Thoracic aorta (tissue), 2 donors: Measurements from ENCODE around the gene TSPAN5. TPM values are rescaled to one million over a fixed set of nuclear protein-coding genes. Genes with fewer than 3 reads are reported as not detected.

ENCODE experiments used
- ATAC-seq: fragments of 150-250 bp; one replicate; pipeline ENCODE4 v1.8.0; 2017; ENCODE audit warnings: low read depth; ENCODE audit not compliant: insufficient number of reproducible peaks, low FRiP score
- DNase-seq: peaks from one replicate; pipeline ENCODE4 v3.0.0-alpha.2; 2020; ENCODE audit warnings: low spot score
- H3K27ac ChIP-seq, 2 donors: fragments of 200-600 bp; sonication (generic); 1 replicate in 1 of 2; 2 replicates in 1 of 2; pipeline ENCODE4 v1.5.1; 2016; ENCODE audit warnings: mild to moderate bottlenecking in 2 of 2, moderate library complexity in 2 of 2
- H3K27me3 ChIP-seq: fragments of 200-600 bp; sonication (generic); replicated peaks from 2 replicates; pipeline ENCODE4 v1.6.0; 2016; ENCODE audit warnings: mild to moderate bottlenecking; ENCODE audit not compliant: insufficient read depth
- H3K36me3 ChIP-seq: fragments of 200-600 bp; sonication (generic); one replicate; pipeline ENCODE4 v1.5.1; 2016
- H3K4me1 ChIP-seq, 2 donors: fragments of 200-600 bp; sonication (generic); 1 replicate in 1 of 2; 2 replicates in 1 of 2; pipeline versions ENCODE4 v1.5.1 to v1.6.0; 2016; ENCODE audit warnings: low read depth in 2 of 2, mild to moderate bottlenecking in 1 of 2; ENCODE audit not compliant: control insufficient read depth in 1 of 2
- H3K4me3 ChIP-seq: fragments of 200-600 bp; sonication (generic); 2 replicates; pipeline ENCODE4 v1.5.1; 2016; ENCODE audit warnings: mild to moderate bottlenecking
- H3K9me3 ChIP-seq: fragments of 200-600 bp; sonication (generic); 2 replicates; pipeline ENCODE4 v1.5.1; 2016
- total RNA-seq, 2 donors: library from RNA; depleted of rRNA; stranded (reverse); fragments of >200 nt; gene quantifications; one replicate each; pipeline versions ENCODE4 v1.1.0 to v1.2.3, GENCODE V29; 2016
- TF ChIP-seq, protein P1 (sequence below): fragments of 200-600 bp; sonication (generic); IDR thresholded peaks from one replicate; pipeline ENCODE4 v1.5.1; 2019; ENCODE audit warnings: antibody characterized with exemption

Gene TSPAN5
- total RNA-seq, 2 donors from 2014 or later, result 7.7 to 11.4 TPM

DNA sequence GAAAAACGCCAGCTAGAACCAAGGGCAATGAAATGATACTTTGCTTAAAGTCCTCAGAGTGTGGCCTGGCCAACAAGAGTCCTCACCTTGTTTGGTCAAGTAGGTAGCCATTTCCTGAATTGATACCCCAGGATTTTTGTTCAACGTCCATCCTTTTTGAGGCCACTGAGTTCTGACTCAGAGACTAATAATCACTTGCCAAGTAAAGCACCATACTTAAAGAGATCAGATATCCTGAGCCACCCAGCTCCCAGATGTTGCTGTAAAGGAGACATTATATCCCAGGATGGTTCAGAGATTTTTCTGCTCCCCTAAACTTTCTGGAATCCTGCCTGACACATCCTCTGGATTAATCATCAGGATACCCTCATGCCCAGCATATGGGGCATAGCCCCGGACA lies 206.3 kb downstream of the TSPAN5 start:
- H3K27me3 ChIP-seq, result no peaks in the 10 kb centered on the region
- H3K9me3 ChIP-seq, result no peaks in the 10 kb centered on the region
- no peak overlapping the region for H3K4me3 ChIP-seq
- DNase-seq (no peak), ATAC-seq (no peak)
- TF ChIP-seq, protein P1, sequence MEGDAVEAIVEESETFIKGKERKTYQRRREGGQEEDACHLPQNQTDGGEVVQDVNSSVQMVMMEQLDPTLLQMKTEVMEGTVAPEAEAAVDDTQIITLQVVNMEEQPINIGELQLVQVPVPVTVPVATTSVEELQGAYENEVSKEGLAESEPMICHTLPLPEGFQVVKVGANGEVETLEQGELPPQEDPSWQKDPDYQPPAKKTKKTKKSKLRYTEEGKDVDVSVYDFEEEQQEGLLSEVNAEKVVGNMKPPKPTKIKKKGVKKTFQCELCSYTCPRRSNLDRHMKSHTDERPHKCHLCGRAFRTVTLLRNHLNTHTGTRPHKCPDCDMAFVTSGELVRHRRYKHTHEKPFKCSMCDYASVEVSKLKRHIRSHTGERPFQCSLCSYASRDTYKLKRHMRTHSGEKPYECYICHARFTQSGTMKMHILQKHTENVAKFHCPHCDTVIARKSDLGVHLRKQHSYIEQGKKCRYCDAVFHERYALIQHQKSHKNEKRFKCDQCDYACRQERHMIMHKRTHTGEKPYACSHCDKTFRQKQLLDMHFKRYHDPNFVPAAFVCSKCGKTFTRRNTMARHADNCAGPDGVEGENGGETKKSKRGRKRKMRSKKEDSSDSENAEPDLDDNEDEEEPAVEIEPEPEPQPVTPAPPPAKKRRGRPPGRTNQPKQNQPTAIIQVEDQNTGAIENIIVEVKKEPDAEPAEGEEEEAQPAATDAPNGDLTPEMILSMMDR, result no peak
- no peaks in the 10 kb centered on the region for H3K36me3 ChIP-seq
- no peak overlapping the region for H3K27ac ChIP-seq
- H3K4me1 ChIP-seq, result no peaks in the 10 kb centered on the region

- no peak overlapping the region for H3K4me3 ChIP-seq
- no peaks in the 10 kb centered on the region for H3K36me3 ChIP-seq
- no peak for ATAC-seq
- H3K4me1 ChIP-seq, result no peaks in the 10 kb centered on the region
- no peak for DNase-seq
- no peaks in the 10 kb centered on the region for H3K9me3 ChIP-seq
- H3K27ac ChIP-seq, result no peak overlapping the region
- TF ChIP-seq, protein P1, result no peak
- H3K27me3 ChIP-seq, result no peaks in the 10 kb centered on the region
Observed at GRCh38 chr4:98448908-98449307, 209.5 kb downstream of the TSPAN5 start.

DNA sequence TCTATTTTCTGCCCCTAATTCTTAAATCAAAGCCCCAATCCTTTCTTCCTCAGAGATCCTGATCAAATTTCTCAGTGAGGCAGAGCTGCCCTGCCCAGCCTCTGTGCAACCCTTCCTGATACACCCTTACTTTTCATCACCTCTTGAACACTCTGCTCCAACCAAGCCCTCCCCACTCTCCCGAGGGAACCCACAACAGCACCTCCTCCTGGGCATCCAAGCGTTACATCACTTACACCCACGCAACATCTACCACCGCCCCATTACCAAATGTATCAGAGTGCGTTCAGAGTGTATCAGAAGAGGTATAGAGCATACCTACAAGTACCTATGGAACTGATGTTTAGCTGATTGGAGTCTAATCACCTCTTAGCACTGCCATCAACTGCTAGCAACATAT lies 210.8 kb downstream of the TSPAN5 start:
- ATAC-seq (no peak), DNase-seq (no peak)
- peaks cover 6% of the 10 kb centered on the region for H3K36me3 ChIP-seq
- H3K4me3 ChIP-seq, result no peak overlapping the region
- H3K27me3 ChIP-seq, result no peaks in the 10 kb centered on the region
- H3K4me1 ChIP-seq, result no peaks in the 10 kb centered on the region
- no peaks in the 10 kb centered on the region for H3K9me3 ChIP-seq
- no peak overlapping the region for H3K27ac ChIP-seq
- TF ChIP-seq, protein P1, result no peak

DNA sequence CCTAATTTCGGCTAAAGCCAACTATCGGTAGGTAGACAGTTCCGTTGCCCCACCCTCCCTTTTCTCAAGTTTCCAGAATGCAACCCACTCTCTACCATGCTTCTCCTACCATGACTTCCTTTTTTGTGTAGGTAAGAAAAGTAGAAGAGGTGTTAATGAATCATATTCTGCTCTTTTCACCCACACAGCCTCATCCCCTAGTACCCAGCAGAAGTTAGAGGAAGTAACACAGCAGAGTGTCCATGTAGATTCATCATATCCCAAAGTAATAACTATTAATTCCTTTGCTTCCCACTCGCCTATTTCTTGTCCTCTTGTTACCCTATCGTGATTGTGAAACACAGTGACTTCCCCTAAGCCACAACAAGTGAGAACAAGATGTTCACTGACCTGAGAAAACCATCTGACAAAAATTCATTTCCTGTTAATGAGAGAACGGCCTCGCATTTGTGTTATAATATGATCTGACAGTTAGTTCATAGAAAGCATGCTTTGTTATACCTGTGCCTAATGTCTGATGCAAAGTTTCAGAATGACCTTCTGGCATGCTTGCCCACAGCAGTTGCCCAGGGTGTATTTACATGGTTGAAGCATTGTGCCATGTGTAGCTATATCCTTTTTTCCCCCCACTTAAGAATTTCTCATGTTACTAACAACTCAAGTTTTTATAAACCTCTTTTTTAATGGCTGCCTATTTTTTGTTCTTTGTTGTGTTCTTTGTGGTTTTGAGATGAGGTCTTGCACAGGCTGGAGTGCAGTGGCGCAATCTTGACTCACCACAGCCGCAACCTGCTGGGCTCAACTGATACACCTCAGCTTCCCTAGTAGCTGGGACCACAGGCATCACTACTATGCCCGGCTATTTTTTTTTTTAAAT lies 211.7 kb downstream of the TSPAN5 start:
- Histone ChIP-seq H3K9me3 (no peaks in the 10 kb centered on the region), H3K36me3 (peaks cover 6% of the 10 kb centered on the region), H3K4me3 (no peak overlapping the region), H3K27me3 (no peaks in the 10 kb centered on the region), H3K27ac (no peak overlapping the region), H3K4me1 (no peaks in the 10 kb centered on the region)
- TF ChIP-seq, protein P1, result no peak
- DNase-seq (no peak), ATAC-seq (no peak)

DNA sequence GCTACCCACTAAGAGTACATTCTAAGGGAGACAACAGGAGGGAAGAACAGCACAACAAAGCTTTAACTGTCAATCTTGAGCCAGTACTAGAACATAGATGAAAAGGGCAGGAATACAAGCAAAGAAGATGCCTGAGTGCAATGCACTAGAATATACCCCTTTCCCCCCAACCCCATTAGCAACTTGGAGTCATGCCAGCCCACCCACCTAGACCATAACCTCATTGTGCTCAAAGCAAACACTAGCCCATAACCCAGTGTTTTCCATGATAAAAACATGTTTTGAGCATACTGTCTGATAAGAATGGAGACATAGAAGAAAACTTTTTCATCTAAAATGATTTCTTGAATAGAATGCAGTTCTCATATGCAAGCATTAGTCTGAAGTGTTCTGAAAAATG lies 214.0 kb downstream of the TSPAN5 start:
- H3K27ac ChIP-seq, result no peak overlapping the region
- ATAC-seq (no peak), DNase-seq (no peak)
- no peaks in the 10 kb centered on the region for H3K9me3 ChIP-seq
- H3K4me3 ChIP-seq, result no peak overlapping the region
- no peaks in the 10 kb centered on the region for H3K4me1 ChIP-seq
- no peaks in the 10 kb centered on the region for H3K27me3 ChIP-seq
- TF ChIP-seq, protein P1, result no peak
- peaks cover 6% of the 10 kb centered on the region for H3K36me3 ChIP-seq
